Peyer's patch (tissue), 4 donors: Measurements from ENCODE around the gene CROCC. TPM values are rescaled to one million over a fixed set of nuclear protein-coding genes. Genes with fewer than 3 reads are reported as not detected.

Experiments used
- DNase-seq, 3 donors: peaks; one replicate each; pipeline ENCODE4 v3.0.0-alpha.2; 2017 to 2019
- H3K27ac ChIP-seq, 4 donors: fragments of 200-600 bp; sonication (generic); one replicate each; pipeline ENCODE4 v1.5.1; 2016 to 2019
- H3K27me3 ChIP-seq, 2 donors: fragments of 200-600 bp; sonication (generic); one replicate each; pipeline ENCODE4 v1.5.1; 2019
- H3K36me3 ChIP-seq, 3 donors: fragments of 200-600 bp; sonication (generic); one replicate each; pipeline ENCODE4 v1.5.1; 2016 to 2019
- H3K4me1 ChIP-seq, 4 donors: fragments of 200-600 bp; sonication (generic); one replicate each; pipeline ENCODE4 v1.5.1; 2016 to 2019
- H3K4me3 ChIP-seq, 4 donors: fragments of 200-600 bp; sonication (generic); 1 replicate in 3 of 4; 2 replicates in 1 of 4; pipeline ENCODE4 v1.5.1; 2016 to 2019; ENCODE audit warnings: mild to moderate bottlenecking in 1 of 4
- H3K9me3 ChIP-seq, 4 donors: fragments of 200-600 bp; sonication (generic); one replicate each; pipeline ENCODE4 v1.5.1; 2016 to 2019; ENCODE audit warnings: mild to moderate bottlenecking in 1 of 4
- CTCF ChIP-seq, 6 experiments: fragments of 450-650 bp in 4 of 6; fragments of 200-600 bp in 2 of 6; sonication (generic) in 1 of 6; IDR thresholded peaks; one replicate each; pipeline ENCODE4 v1.5.1; 2017 to 2019; ENCODE audit warnings: antibody characterized with exemption in 6 of 6, mild to moderate bottlenecking in 3 of 6, moderate library complexity in 1 of 6
- POLR2A ChIP-seq, 2 donors: fragments of 450-650 bp; IDR thresholded peaks; one replicate each; pipeline ENCODE4 v1.5.1; 2017; ENCODE audit warnings: antibody characterized with exemption in 2 of 2, mild to moderate bottlenecking in 2 of 2, moderate library complexity in 2 of 2
- small RNA-seq, 2 donors: library from RNA; depleted of rRNA; stranded (forward); fragments of <200 nt; gene quantifications; one replicate each; pipeline ENCODE3, GENCODE V24; 2016
- total RNA-seq, 4 donors: library from RNA; depleted of rRNA; stranded (reverse); fragments of >200 nt; gene quantifications; one replicate each; pipeline ENCODE4 v1.1.0, GENCODE V29; 2016

CROCC gene
- total RNA-seq, 4 donors from 2014 or later: 14.7 to 298 (median 45.1) TPM

- H3K27me3 ChIP-seq: no peaks in the 10 kb centered on the region
- H3K27ac ChIP-seq: no peak overlapping the region
- no peaks in the 10 kb centered on the region for H3K4me1 ChIP-seq
- TF ChIP-seq CTCF (IDR thresholded peaks at IDR 0.05) (no peak), POLR2A (IDR thresholded peaks at IDR 0.05) (no peak)
- H3K9me3 ChIP-seq: no peaks in the 10 kb centered on the region
- peaks cover 0 to 77% (median 5%) of the 10 kb centered on the region in 3 donors for H3K36me3 ChIP-seq
- no peak overlapping the region for H3K4me3 ChIP-seq
- peak in 1 of 3 donors; percentile 15 for DNase-seq
These were observed 98.8 kb downstream of the CROCC start for GRCh38 chr1:17020502-17020901.

GRCh38 chr1:17021896-17022295 lies 100.2 kb downstream of the CROCC start:
- peak in 2 of 3 donors; percentile 20 to 32 for DNase-seq
- Histone ChIP-seq H3K4me3 (no peak overlapping the region), H3K4me1 (no peaks in the 10 kb centered on the region), H3K27ac (no peak overlapping the region), H3K36me3 (peaks cover 0 to 91% (median 5%) of the 10 kb centered on the region in 3 donors), H3K9me3 (no peaks in the 10 kb centered on the region), H3K27me3 (no peaks in the 10 kb centered on the region)
- TF ChIP-seq CTCF (IDR thresholded peaks at IDR 0.05): no peak
- no peak for TF ChIP-seq POLR2A (IDR thresholded peaks at IDR 0.05)

Small RNA genes within 50 kb of the gene (small RNA-seq; reads per million reads assigned to genes)
- gene RNU1-2 (0 reads per million in 2 donors), gene RNU1-5P (0 reads per million in 2 donors)

Other genes starting within 250 kb of the CROCC start
- gene RNU1-4, start 181.4 kb upstream of the CROCC start, total RNA-seq: under 1 TPM; under 0.01 TPM
- under 1 TPM; under 0.01 TPM for gene RNU1-2, start 26.0 kb upstream of the CROCC start, total RNA-seq
- 1 to 10 TPM in 3 of 4 donors, not detected in 1; 1.9 to 8.4 (median 2.1) TPM for gene MFAP2, start 58.7 kb downstream of the CROCC start, total RNA-seq
- 10 to 100 TPM; 20.6 to 58.0 (median 44.5) TPM for gene ATP13A2, start 90.0 kb downstream of the CROCC start, total RNA-seq
- 100 to 1,000 TPM; 106 to 277 (median 175) TPM for gene SDHB, start 132.1 kb downstream of the CROCC start, total RNA-seq
- 100 to 1,000 TPM in 1 of 4 donors, 10 to 100 TPM in 3; 29.7 to 191 (median 57.9) TPM for gene PADI2, start 197.5 kb downstream of the CROCC start, total RNA-seq